Measurements from ENCODE around the gene ETFB. TPM values are rescaled to one million over a fixed set of nuclear protein-coding genes. Genes with fewer than 3 reads are reported as not detected.

The ETFB gene
- total RNA-seq, 1 experiment from 2014 or later = 140 TPM

DNA sequence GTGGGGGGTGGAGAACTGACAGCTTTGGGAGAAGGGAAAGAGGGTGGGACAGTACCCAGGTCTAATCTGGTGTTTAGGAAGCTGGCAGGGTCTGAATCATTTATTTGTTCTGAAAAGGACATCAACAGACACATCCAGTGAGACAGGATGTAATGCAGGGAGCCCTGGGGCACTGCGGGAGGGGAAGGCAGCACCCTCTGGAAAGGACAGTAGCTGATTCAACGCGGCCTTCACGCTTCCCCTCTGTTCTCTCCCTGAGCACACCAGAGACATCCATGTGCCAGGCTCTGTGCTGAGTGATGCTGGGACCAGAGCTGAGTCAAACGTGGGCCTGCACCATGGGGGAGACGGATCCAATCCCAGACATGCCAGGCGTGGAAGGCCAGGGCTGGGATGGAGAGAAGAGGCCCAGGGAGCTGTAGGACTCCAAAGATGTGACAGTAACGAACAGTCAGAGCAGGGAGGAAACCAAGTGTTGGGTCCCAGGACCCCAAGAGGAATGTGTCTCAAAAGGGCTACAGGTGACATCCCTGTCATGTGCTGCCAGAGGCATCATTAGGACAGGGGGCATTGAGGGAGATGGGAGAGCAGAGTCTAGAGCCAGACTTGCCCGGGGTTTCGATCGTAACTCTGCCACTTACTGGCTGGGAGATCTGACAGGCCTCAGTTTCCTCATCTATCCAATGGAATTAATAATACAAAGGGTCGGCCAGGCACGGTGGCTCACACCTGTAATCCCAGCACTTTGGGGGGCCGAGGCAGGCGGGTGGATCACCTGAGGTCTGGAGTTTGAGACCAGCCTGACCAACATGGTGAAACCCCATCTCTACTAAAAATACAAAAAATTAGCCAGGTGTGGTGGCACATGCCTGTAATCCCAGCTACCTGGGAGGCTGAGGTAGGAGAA, 1.7 kb downstream of the ETFB start (continued):
- TF ChIP-seq, protein P1, sequence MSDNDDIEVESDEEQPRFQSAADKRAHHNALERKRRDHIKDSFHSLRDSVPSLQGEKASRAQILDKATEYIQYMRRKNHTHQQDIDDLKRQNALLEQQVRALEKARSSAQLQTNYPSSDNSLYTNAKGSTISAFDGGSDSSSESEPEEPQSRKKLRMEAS (IDR thresholded peaks at IDR 0.05) = no peak

DNA sequence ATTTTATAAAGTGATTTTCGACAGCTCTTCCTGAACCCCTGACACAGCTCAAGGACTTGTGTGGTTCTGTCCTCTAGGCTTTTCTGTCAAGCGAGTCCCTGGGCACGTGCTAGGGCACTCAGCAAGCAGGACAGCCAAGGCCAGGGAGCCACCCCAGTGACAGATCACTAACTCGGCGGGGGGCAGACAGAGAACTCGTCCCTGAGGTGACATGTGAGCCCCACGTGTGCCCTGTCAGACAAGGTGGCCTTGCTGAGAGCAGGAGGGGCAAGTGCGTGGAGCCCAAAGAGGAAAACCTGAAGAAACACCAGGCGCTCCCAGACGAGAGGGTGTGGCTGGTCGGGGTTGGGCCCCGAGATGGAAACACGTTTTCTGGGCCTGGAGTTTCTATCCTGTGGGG, 4.9 kb downstream of the ETFB start:
- BruUV-seq (replicated peaks) = no TSS peak
- H2AFZ ChIP-seq (ENCODE audit: low read depth, low read length, poor library complexity, severe bottlenecking) = no peak overlapping the region
- H3K9ac ChIP-seq (ENCODE audit: low read length) = no peak overlapping the region
- DNase-seq (ENCODE audit: low read depth, low spot score) (no peak), ATAC-seq (no peak)
- ChIA-PET CTCF (no interaction called here), RAD21 (ENCODE audit: low non-redundant PET in 1 of 2, low total read pairs in 2 of 2, uncharacterized antibody in 2 of 2, unreplicated experiment in 2 of 2) (no interaction called here), POLR2A (no interaction called here)
- H3K4me1 ChIP-seq (ENCODE audit: control insufficient read depth in 1 of 2, insufficient read depth in 2 of 2, low read length in 2 of 2) = peaks cover 49 to 57% of the 10 kb centered on the region in 2 experiments
- intact Hi-C loops (cut with micrococcal nuclease) = no loop called here
- no peaks in the 10 kb centered on the region for H3K36me3 ChIP-seq (ENCODE audit: control insufficient read depth in 1 of 2, insufficient read depth in 2 of 2, low read length in 2 of 2)
- H3K9me2 ChIP-seq (ENCODE audit: insufficient read depth) = no peaks in the 10 kb centered on the region
- TF ChIP-seq, protein P1 (IDR thresholded peaks at IDR 0.05) = no peak
- TF ChIP-seq CEBPB (IDR thresholded peaks at IDR 0.05; ENCODE audit: low read depth) = no peak
- no peak for TF ChIP-seq TCF7L2 (IDR thresholded peaks at IDR 0.05; ENCODE audit: borderline replicate concordance, extremely low read depth, insufficient read depth, insufficient read length)
- TF ChIP-seq EGR1 (IDR thresholded peaks at IDR 0.05; ENCODE audit: low read depth) = no peak
- TF ChIP-seq, protein P2, sequence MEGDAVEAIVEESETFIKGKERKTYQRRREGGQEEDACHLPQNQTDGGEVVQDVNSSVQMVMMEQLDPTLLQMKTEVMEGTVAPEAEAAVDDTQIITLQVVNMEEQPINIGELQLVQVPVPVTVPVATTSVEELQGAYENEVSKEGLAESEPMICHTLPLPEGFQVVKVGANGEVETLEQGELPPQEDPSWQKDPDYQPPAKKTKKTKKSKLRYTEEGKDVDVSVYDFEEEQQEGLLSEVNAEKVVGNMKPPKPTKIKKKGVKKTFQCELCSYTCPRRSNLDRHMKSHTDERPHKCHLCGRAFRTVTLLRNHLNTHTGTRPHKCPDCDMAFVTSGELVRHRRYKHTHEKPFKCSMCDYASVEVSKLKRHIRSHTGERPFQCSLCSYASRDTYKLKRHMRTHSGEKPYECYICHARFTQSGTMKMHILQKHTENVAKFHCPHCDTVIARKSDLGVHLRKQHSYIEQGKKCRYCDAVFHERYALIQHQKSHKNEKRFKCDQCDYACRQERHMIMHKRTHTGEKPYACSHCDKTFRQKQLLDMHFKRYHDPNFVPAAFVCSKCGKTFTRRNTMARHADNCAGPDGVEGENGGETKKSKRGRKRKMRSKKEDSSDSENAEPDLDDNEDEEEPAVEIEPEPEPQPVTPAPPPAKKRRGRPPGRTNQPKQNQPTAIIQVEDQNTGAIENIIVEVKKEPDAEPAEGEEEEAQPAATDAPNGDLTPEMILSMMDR (IDR thresholded peaks at IDR 0.05 in 2 of 3, conservative IDR thresholded peaks at IDR 0.05 in 1 of 3; ENCODE audit: borderline replicate concordance in 1 of 3, insufficient read depth in 1 of 3, low read depth in 2 of 3, low read length in 2 of 3) = no peak
- no peak for TF ChIP-seq SP1 (IDR thresholded peaks at IDR 0.05; ENCODE audit: low read depth)
- no peaks in the 10 kb centered on the region for H4K20me1 ChIP-seq (ENCODE audit: insufficient read depth)
- no peak overlapping the region for H3K4me2 ChIP-seq (ENCODE audit: low read length)
- H3K79me2 ChIP-seq (ENCODE audit: insufficient read depth, low read length) = peaks cover 52% of the 10 kb centered on the region
- no peaks in the 10 kb centered on the region for H3K9me3 ChIP-seq (ENCODE audit: control insufficient read depth in 1 of 2, insufficient read depth in 1 of 2, low read depth in 1 of 2, low read length in 2 of 2)
- no peaks in the 10 kb centered on the region for H3K27me3 ChIP-seq (ENCODE audit: insufficient read depth, low read length)
- H3K27ac ChIP-seq (ENCODE audit: low read depth, low read length) = no peak overlapping the region
- no peak overlapping the region for H3K4me3 ChIP-seq (replicated peaks in 1 of 2; ENCODE audit: low read depth in 1 of 2, low read length in 2 of 2)

Measured in HCT116 (cell line).